GM19438 (cell line): ENCODE results near the gene GTPBP2.
"Not testable (repeated sequence)": the region's sequence is repeated elsewhere in the genome, so short reads cannot be mapped to it uniquely, and the experiment has no call there.

Source experiments
- ATAC-seq: cut with Tn5 transposase; IDR thresholded peaks from one replicate; pipeline ENCODE4 v1.9.1; 2021; ENCODE audit warnings: low read depth; ENCODE audit not compliant: unreplicated experiment

The GTPBP2 gene

GRCh38 chr6:43627008-43627825, 1.8 kb downstream of the GTPBP2 start:
- ATAC-seq, result no peak

- ATAC-seq, result no peak
Measured at GRCh38 chr6:43625393-43625992, 3.6 kb downstream of the GTPBP2 start.

- no peak for ATAC-seq
Measured at GRCh38 chr6:43624786-43625288, 4.2 kb downstream of the GTPBP2 start.

- no peak for ATAC-seq
Measured at GRCh38 chr6:43623880-43624785, 4.9 kb downstream of the GTPBP2 start.

GRCh38 chr6:43622541-43622940, 6.5 kb downstream of the GTPBP2 start:
- ATAC-seq, result no peak

GRCh38 chr6:43621836-43622180, 7.3 kb downstream of the GTPBP2 start:
- ATAC-seq, result no peak

- ATAC-seq, result no peak
Measured at GRCh38 chr6:43621078-43621835, 7.8 kb downstream of the GTPBP2 start.

GRCh38 chr6:43616725-43617472, 12.2 kb downstream of the GTPBP2 start:
- no peak for ATAC-seq

GRCh38 chr6:43614396-43614730, 14.7 kb downstream of the GTPBP2 start:
- ATAC-seq, result no peak

- no peak for ATAC-seq
Measured at GRCh38 chr6:43613721-43614395, 15.2 kb downstream of the GTPBP2 start.

- no peak for ATAC-seq
Measured at GRCh38 chr6:43610431-43610830, 18.6 kb downstream of the GTPBP2 start.

- ATAC-seq, result no peak
Measured at GRCh38 chr6:43609402-43609801, 19.7 kb downstream of the GTPBP2 start.

- no peak for ATAC-seq
Measured at GRCh38 chr6:43608807-43609206, 20.3 kb downstream of the GTPBP2 start.

GRCh38 chr6:43608310-43608763, 20.7 kb downstream of the GTPBP2 start:
- no peak for ATAC-seq

GRCh38 chr6:43606019-43606418, 23.0 kb downstream of the GTPBP2 start:
- ATAC-seq, result no peak

GRCh38 chr6:43604174-43604573, 24.9 kb downstream of the GTPBP2 start:
- ATAC-seq, result no peak

GRCh38 chr6:43600595-43600994, 28.5 kb downstream of the GTPBP2 start:
- ATAC-seq, result no peak

GRCh38 chr6:43593938-43594337, 35.1 kb downstream of the GTPBP2 start:
- ATAC-seq, result no peak

GRCh38 chr6:43589564-43589963, 39.5 kb downstream of the GTPBP2 start:
- not testable (repeated sequence) for ATAC-seq
